Keratinocyte (primary cell): ENCODE data around the gene PDIA4. TPM values are rescaled to one million over a fixed set of nuclear protein-coding genes. Genes with fewer than 3 reads are reported as not detected.

Experiments
- DNase-seq: peaks from one replicate; pipeline ENCODE4 v3.0.0-alpha.2; 2011; ENCODE audit warnings: low read depth, missing footprints, low spot score
- FAIRE-seq: peaks from 2 replicates; lab custom pipeline; 2011; peaks lifted over from hg19 to GRCh38; lab: Jason Lieb, UNC
- H2AFZ ChIP-seq: 2 replicates; pipeline ENCODE4 v1.6.0; 2012; ENCODE audit warnings: low read length, control low read depth, inconsistent platforms; ENCODE audit not compliant: control insufficient read depth
- H3K27ac ChIP-seq: 2 replicates; pipeline ENCODE4 v1.5.1; 2011; ENCODE audit warnings: low read length; ENCODE audit not compliant: control insufficient read depth, insufficient read depth
- H3K27me3 ChIP-seq: 3 replicates; pipeline ENCODE4 v1.6.0; 2011; ENCODE audit warnings: low read length; ENCODE audit not compliant: control insufficient read depth, insufficient read depth; ENCODE audit errors: extremely low read depth
- H3K36me3 ChIP-seq, 2 experiments: 2 replicates in 1 of 2; 3 replicates in 1 of 2; pipeline ENCODE4 v1.5.1; 2011; ENCODE audit warnings: low read length in 2 of 2, mild to moderate bottlenecking in 1 of 2; ENCODE audit not compliant: control insufficient read depth in 2 of 2, insufficient read depth in 2 of 2; ENCODE audit errors: extremely low read depth in 1 of 2
- H3K4me1 ChIP-seq: 3 replicates; pipeline ENCODE4 v1.5.1; 2011; ENCODE audit warnings: low read length; ENCODE audit not compliant: control insufficient read depth, insufficient read depth; ENCODE audit errors: extremely low read depth
- H3K4me2 ChIP-seq: 3 replicates; pipeline ENCODE4 v1.6.0; 2011; ENCODE audit warnings: low read depth, low read length; ENCODE audit not compliant: control insufficient read depth, insufficient read depth; ENCODE audit errors: extremely low read depth
- H3K4me3 ChIP-seq, 3 experiments: fragments of 200-600 bp in 1 of 3; sonication (generic) in 1 of 3; 2 replicates in 2 of 3; 3 replicates in 1 of 3; pipeline ENCODE4 v1.5.1; 2011 to 2016; ENCODE audit warnings: low read length in 3 of 3, mild to moderate bottlenecking in 3 of 3, control low read depth in 2 of 3, inconsistent platforms in 1 of 3, low read depth in 1 of 3, mixed read lengths in 1 of 3, mixed run types in 1 of 3, moderate library complexity in 1 of 3; ENCODE audit not compliant: control insufficient read depth in 2 of 3, insufficient read depth in 2 of 3; ENCODE audit errors: extremely low read depth in 1 of 3
- H3K79me2 ChIP-seq: 2 replicates; pipeline ENCODE4 v1.6.0; 2012; ENCODE audit warnings: low read length; ENCODE audit not compliant: control insufficient read depth, insufficient read depth
- H3K9ac ChIP-seq: 3 replicates; pipeline ENCODE4 v1.6.0; 2011; ENCODE audit warnings: low read length; ENCODE audit not compliant: control insufficient read depth, insufficient read depth; ENCODE audit errors: extremely low read depth
- H3K9me1 ChIP-seq: 3 replicates; pipeline ENCODE4 v1.6.0; 2011; ENCODE audit warnings: low read length; ENCODE audit not compliant: control insufficient read depth, insufficient read depth; ENCODE audit errors: extremely low read depth
- H3K9me3 ChIP-seq: 2 replicates; pipeline ENCODE4 v1.5.1; 2012; ENCODE audit warnings: low read depth, low read length; ENCODE audit not compliant: control insufficient read depth
- H4K20me1 ChIP-seq: 3 replicates; pipeline ENCODE4 v1.6.0; 2011; ENCODE audit warnings: low read length; ENCODE audit not compliant: control insufficient read depth, insufficient read depth; ENCODE audit errors: extremely low read depth
- CTCF ChIP-seq, 3 experiments: IDR thresholded peaks in 1 of 3; conservative IDR thresholded peaks in 1 of 3; optimal IDR thresholded peaks in 1 of 3; 2 replicates in 2 of 3; 3 replicates in 1 of 3; pipeline versions ENCODE3 to v1.5.1; 2011; ENCODE audit warnings: low read length in 3 of 3, mild to moderate bottlenecking in 3 of 3, moderate library complexity in 2 of 3, control low read depth in 1 of 3, inconsistent platforms in 1 of 3; ENCODE audit not compliant: insufficient read depth in 2 of 3; ENCODE audit errors: extremely low read depth in 1 of 3
- EZH2 ChIP-seq: IDR thresholded peaks from one replicate; pipeline ENCODE4 v1.6.1; 2012; ENCODE audit warnings: inconsistent platforms, mild to moderate bottlenecking, low read length, moderate library complexity
- dilution Hi-C: fragments of 300-500 bp; cut with MboI; formaldehyde crosslinking; loops from one replicate; pipeline ENCODE4 v1.7.0; 2020; ENCODE audit warnings: low sequenced_read_pairs; ENCODE audit not compliant: extremely low pct_ligation_motif_present
- polyA minus RNA-seq, 3 experiments: library from RNA; depleted of rRNA, polyadenylated mRNA; stranded (reverse); fragments of >200 nt; gene quantifications; 1 replicate in 1 of 3; 2 replicates in 1 of 3; 3 replicates in 1 of 3; pipeline ENCODE4 v1.2.3, GENCODE V29; 2011
- polyA plus RNA-seq, 5 experiments: library from polyadenylated mRNA; depleted of rRNA in 3 of 5; stranded (reverse) in 3 of 5; stranded (forward) in 1 of 5; unstranded in 1 of 5; fragments of >200 nt; gene quantifications; 1 replicate in 1 of 5; 2 replicates in 3 of 5; 3 replicates in 1 of 5; pipeline versions ENCODE4 v1.2.1 to v1.2.3, GENCODE V29; 2011 to 2012; ENCODE audit warnings: missing spikeins in 2 of 5, low read depth in 1 of 5, low replicate concordance in 1 of 5

PDIA4 gene
- 97.1 to 270 TPM (median 145 TPM) in 3 replicates for polyA plus RNA-seq
- 68.3 TPM for polyA plus RNA-seq (2011; ENCODE audit: low read depth)
- polyA plus RNA-seq (2011; cell fraction: cytosol; rRNA removed): 51.5 and 52.7 TPM in 2 replicates
- polyA plus RNA-seq (2011; cell fraction: nucleus; rRNA removed): 143 and 148 TPM in 2 replicates
- polyA plus RNA-seq (2012; ENCODE audit: low replicate concordance): 62.5 and 209 TPM in 2 replicates
- polyA minus RNA-seq: 103 to 122 TPM (median 112 TPM) in 3 replicates
- polyA minus RNA-seq (2011; cell fraction: cytosol; rRNA and poly(A)+ RNA removed): 85.0 TPM
- polyA minus RNA-seq (2011; cell fraction: nucleus; rRNA and poly(A)+ RNA removed): 106 and 149 TPM in 2 replicates

- peak within 1 kb of the TSS; percentile 93 for H3K9ac ChIP-seq
- DNase-seq: peak; percentile 91
- dilution Hi-C loops: no loop called here
- H3K4me3 ChIP-seq: peak within 1 kb of the TSS; percentile 73 to 97 (median 95)
- peaks cover 21% of the 10 kb centered on the region for H3K4me1 ChIP-seq
- no peaks in the 10 kb centered on the region for H3K27me3 ChIP-seq
- no peaks in the 10 kb centered on the region for H3K9me3 ChIP-seq
- peak within 1 kb of the TSS; percentile 87 for H2AFZ ChIP-seq
- H3K27ac ChIP-seq: peak within 1 kb of the TSS; percentile 93
- no peak for FAIRE-seq
- H4K20me1 ChIP-seq: no peaks in the 10 kb centered on the region
- peak within 1 kb of the TSS; percentile 96 for H3K4me2 ChIP-seq
- H3K36me3 ChIP-seq: peaks cover 0 to 4% of the 10 kb centered on the region in 2 experiments
- H3K79me2 ChIP-seq: peaks cover 44% of the 10 kb centered on the region
- peak in 1 of 3 experiments; percentile 39 for TF ChIP-seq CTCF (optimal IDR thresholded peaks at IDR 0.05 in 1 of 3, IDR thresholded peaks at IDR 0.05 in 1 of 3, conservative IDR thresholded peaks at IDR 0.05 in 1 of 3; ENCODE audit: extremely low read depth in 1 of 3, insufficient read depth in 2 of 3, low read length in 3 of 3)
- no peak for TF ChIP-seq EZH2
- H3K9me1 ChIP-seq: no peaks in the 10 kb centered on the region
Measured at GRCh38 chr7:149028346-149029109, at the start of gene PDIA4. Gene PDIA4, minus strand, starts transcription at chr7:149028505. Its CDS starts 97 bp downstream, at chr7:149028408.

DNA sequence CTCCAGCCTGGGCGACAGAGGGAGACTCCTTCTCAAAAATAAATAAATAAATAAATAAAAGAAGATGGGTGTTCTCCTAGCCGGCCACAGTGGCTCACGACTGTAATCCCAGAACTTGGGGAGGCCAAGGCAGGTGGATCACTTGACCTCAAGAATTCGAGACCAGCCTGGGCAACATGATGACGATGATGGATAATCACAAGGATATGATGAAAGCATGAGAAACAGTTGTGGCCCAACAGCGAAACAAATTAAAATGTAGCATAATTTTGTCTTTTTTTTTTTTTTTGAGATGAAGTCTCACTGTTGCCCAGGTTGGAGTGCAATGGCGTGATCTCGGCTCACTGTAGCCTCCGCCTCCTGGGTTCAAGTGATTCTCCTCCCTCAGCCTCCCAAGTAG is 49.3 kb upstream of the PDIA4 start:
- peaks cover 3 to 7% of the 10 kb centered on the region in 2 experiments for H3K36me3 ChIP-seq
- dilution Hi-C loops: no loop called here
- no peak overlapping the region for H3K4me2 ChIP-seq
- peaks cover 4% of the 10 kb centered on the region for H3K79me2 ChIP-seq
- H4K20me1 ChIP-seq: no peaks in the 10 kb centered on the region
- FAIRE-seq: no peak
- no peak overlapping the region for H3K27ac ChIP-seq
- no peaks in the 10 kb centered on the region for H3K9me3 ChIP-seq
- H3K9me1 ChIP-seq: no peaks in the 10 kb centered on the region
- no peak overlapping the region for H3K4me3 ChIP-seq
- H3K4me1 ChIP-seq: peaks cover 16% of the 10 kb centered on the region
- H2AFZ ChIP-seq: no peak overlapping the region
- no peak overlapping the region for H3K9ac ChIP-seq
- TF ChIP-seq EZH2: no peak
- no peak for TF ChIP-seq CTCF (optimal IDR thresholded peaks at IDR 0.05 in 1 of 3, IDR thresholded peaks at IDR 0.05 in 1 of 3, conservative IDR thresholded peaks at IDR 0.05 in 1 of 3; ENCODE audit: extremely low read depth in 1 of 3, insufficient read depth in 2 of 3, low read length in 3 of 3)
- DNase-seq: no peak
- H3K27me3 ChIP-seq: no peaks in the 10 kb centered on the region
